IMR-90 (cell line): ENCODE results near the gene NFKBIE. TPM values are rescaled to one million over a fixed set of nuclear protein-coding genes. Genes with fewer than 3 reads are reported as not detected.
A peak's percentile ranks its signal among the peaks of the same experiment; 100 is the strongest.

Experiments
- ATAC-seq: fragments of 200-7000 bp; cut with Tn5 transposase; 2 replicates; pipeline ENCODE4 v1.9.1; 2020; ENCODE audit warnings: low read depth, mild to moderate bottlenecking, moderate library complexity
- BruUV-seq: library from RNA; stranded (reverse); fragments of 400-500 nt; replicated peaks from 2 replicates; lab custom pipeline; 2021; lab: Mats Ljungman, UMichigan
- CTCF ChIA-PET: fragments of 300-600 bp; formaldehyde crosslinking; extraction: SDS; loops from one replicate; lab custom pipeline; 2021; ENCODE audit warnings: antibody characterized with exemption; lab: Yijun Ruan, JAX
- POLR2A ChIA-PET: fragments of 300-600 bp; sonication (Branson Sonifier 250); formaldehyde crosslinking; loops from one replicate; lab custom pipeline; 2022; ENCODE audit warnings: antibody characterized with exemption; ENCODE audit not compliant: unreplicated experiment; lab: Charles Lee
- DNase-seq: peaks from one replicate; pipeline ENCODE4 v3.0.0; 2013
- H2AFZ ChIP-seq: replicated peaks from 2 replicates; pipeline ENCODE3; 2013; ENCODE audit warnings: low read length, mild to moderate bottlenecking; ENCODE audit not compliant: poor library complexity
- H2AK5ac ChIP-seq: 2 replicates; pipeline ENCODE4 v1.6.1; 2013; ENCODE audit warnings: low read depth, low read length, inconsistent platforms
- H2AK9ac ChIP-seq: replicated peaks from 2 replicates; pipeline ENCODE3; 2013; ENCODE audit warnings: mild to moderate bottlenecking, low read depth, low read length, moderate library complexity; ENCODE audit not compliant: poor library complexity
- H2BK120ac ChIP-seq: 2 replicates; pipeline ENCODE4 v1.6.1; 2013; ENCODE audit warnings: low read depth, low read length, inconsistent platforms
- H2BK15ac ChIP-seq: 3 replicates; pipeline ENCODE4 v1.6.1; 2013; ENCODE audit warnings: low read depth, low read length, inconsistent platforms
- H2BK20ac ChIP-seq: 2 replicates; pipeline ENCODE4 v1.6.1; 2013; ENCODE audit warnings: low read depth, mild to moderate bottlenecking, inconsistent platforms, low read length, moderate library complexity
- H2BK5ac ChIP-seq: 2 replicates; pipeline ENCODE4 v1.6.1; 2013; ENCODE audit warnings: mild to moderate bottlenecking, low read depth, low read length, inconsistent platforms; ENCODE audit not compliant: poor library complexity, severe bottlenecking
- H3K14ac ChIP-seq: replicated peaks from 2 replicates; pipeline ENCODE4 v1.6.1; 2013; ENCODE audit warnings: low read depth, low read length, inconsistent platforms
- H3K18ac ChIP-seq: 2 replicates; pipeline ENCODE4 v1.6.1; 2013; ENCODE audit warnings: low read depth, low read length, control low read depth
- H3K23ac ChIP-seq: 2 replicates; pipeline ENCODE4 v1.6.1; 2013; ENCODE audit warnings: low read depth, low read length, inconsistent platforms
- H3K27ac ChIP-seq: 2 replicates; pipeline ENCODE4 v1.5.1; 2013; ENCODE audit warnings: mild to moderate bottlenecking, control low read depth, low read length; ENCODE audit not compliant: insufficient read depth
- H3K27me3 ChIP-seq: 2 replicates; pipeline ENCODE4 v1.6.1; 2013; ENCODE audit warnings: low read length; ENCODE audit not compliant: control insufficient read depth, insufficient read depth
- H3K36me3 ChIP-seq: 2 replicates; pipeline ENCODE4 v1.6.1; 2013; ENCODE audit warnings: low read length, mixed read lengths; ENCODE audit not compliant: control insufficient read depth, insufficient read depth
- H3K4ac ChIP-seq: 2 replicates; pipeline ENCODE4 v1.6.1; 2013; ENCODE audit warnings: low read depth, low read length, inconsistent platforms
- H3K4me1 ChIP-seq: 2 replicates; pipeline ENCODE4 v1.6.1; 2013; ENCODE audit warnings: low read length, mixed read lengths; ENCODE audit not compliant: control insufficient read depth, insufficient read depth
- H3K4me2 ChIP-seq: 2 replicates; pipeline ENCODE4 v1.6.1; 2013; ENCODE audit warnings: low read depth, mild to moderate bottlenecking, control low read depth, low read length, moderate library complexity
- H3K4me3 ChIP-seq: 2 replicates; pipeline ENCODE4 v1.5.1; 2013; ENCODE audit warnings: low read depth, mild to moderate bottlenecking, control low read depth, low read length, moderate library complexity; ENCODE audit not compliant: insufficient read depth
- H3K56ac ChIP-seq: 2 replicates; pipeline ENCODE4 v1.6.1; 2013; ENCODE audit warnings: low read length, inconsistent platforms; ENCODE audit not compliant: insufficient read depth; ENCODE audit errors: extremely low read depth
- H3K79me1 ChIP-seq, 2 experiments: 2 replicates each; pipeline ENCODE4 v1.6.1; 2013; ENCODE audit warnings: low read length in 2 of 2, inconsistent platforms in 1 of 2, low read depth in 1 of 2
- H3K9ac ChIP-seq: 2 replicates; pipeline ENCODE4 v1.6.1; 2013; ENCODE audit warnings: low read depth, low read length, control low read depth
- H3K9me1 ChIP-seq: 2 replicates; pipeline ENCODE4 v1.6.1; 2013; ENCODE audit warnings: low read length, inconsistent platforms; ENCODE audit not compliant: insufficient read depth
- H3K9me3 ChIP-seq: 2 replicates; pipeline ENCODE4 v1.6.1; 2013; ENCODE audit warnings: low read length; ENCODE audit not compliant: control insufficient read depth, insufficient read depth
- H4K20me1 ChIP-seq: 2 replicates; pipeline ENCODE4 v1.6.1; 2013; ENCODE audit warnings: low read length, inconsistent platforms; ENCODE audit not compliant: insufficient read depth
- H4K5ac ChIP-seq: 2 replicates; pipeline ENCODE4 v1.6.1; 2013; ENCODE audit warnings: mild to moderate bottlenecking, low read depth, low read length, control low read depth
- H4K8ac ChIP-seq, 2 experiments: 2 replicates each; pipeline ENCODE4 v1.6.1; 2013; ENCODE audit warnings: low read depth in 2 of 2, low read length in 2 of 2, control low read depth in 1 of 2, inconsistent platforms in 1 of 2
- H4K91ac ChIP-seq: 2 replicates; pipeline ENCODE4 v1.6.1; 2013; ENCODE audit warnings: low read depth, low read length, inconsistent platforms; ENCODE audit not compliant: insufficient read depth
- BHLHE40 ChIP-seq: fragments of 150-350 bp; IDR thresholded peaks from 2 replicates; pipeline ENCODE4 v1.6.1; 2016; ENCODE audit warnings: mild to moderate bottlenecking, low read depth, low read length
- CEBPB ChIP-seq: IDR thresholded peaks from 2 replicates; pipeline ENCODE4 v1.6.1; 2012; ENCODE audit warnings: low read depth, low read length, improper control_type of control experiment
- CHD1 ChIP-seq: IDR thresholded peaks from 2 replicates; pipeline ENCODE4 v1.6.1; 2012; ENCODE audit warnings: low read depth, low read length, improper control_type of control experiment
- ELK1 ChIP-seq: fragments of 150-350 bp; IDR thresholded peaks from 2 replicates; pipeline ENCODE4 v1.6.1; 2016; ENCODE audit warnings: low read depth, mild to moderate bottlenecking, low read length, moderate library complexity, borderline replicate concordance
- FOS ChIP-seq: fragments of 150-350 bp; IDR thresholded peaks from 2 replicates; pipeline ENCODE4 v1.6.1; 2016; ENCODE audit warnings: low read depth, low read length
- MAFK ChIP-seq: IDR thresholded peaks from 2 replicates; pipeline ENCODE4 v1.6.1; 2012; ENCODE audit warnings: low read depth, low read length, improper control_type of control experiment
- MAZ ChIP-seq: IDR thresholded peaks from 2 replicates; pipeline ENCODE4 v1.6.1; 2012; ENCODE audit warnings: low read depth, mild to moderate bottlenecking, low read length, improper control_type of control experiment, moderate library complexity, borderline replicate concordance
- MXI1 ChIP-seq: IDR thresholded peaks from 2 replicates; pipeline ENCODE4 v1.6.1; 2012; ENCODE audit warnings: low read depth, mild to moderate bottlenecking, low read length, moderate library complexity, borderline replicate concordance
- NFE2L2 ChIP-seq: fragments of 150-350 bp; IDR thresholded peaks from 2 replicates; pipeline ENCODE4 v1.6.1; 2016; ENCODE audit warnings: low read depth, mild to moderate bottlenecking, low read length
- POLR2A ChIP-seq: IDR thresholded peaks from 2 replicates; pipeline ENCODE4 v1.6.1; 2012; ENCODE audit warnings: mild to moderate bottlenecking, low read depth, low read length
- RAD21 ChIP-seq: IDR thresholded peaks from 2 replicates; pipeline ENCODE4 v1.6.1; 2012; ENCODE audit warnings: low read length, improper control_type of control experiment
- RCOR1 ChIP-seq: IDR thresholded peaks from 2 replicates; pipeline ENCODE4 v1.6.1; 2012; ENCODE audit warnings: mild to moderate bottlenecking, low read length, improper control_type of control experiment; ENCODE audit not compliant: insufficient replicate concordance
- RFX5 ChIP-seq: IDR thresholded peaks from 2 replicates; pipeline ENCODE4 v1.8.0; 2012; ENCODE audit warnings: low read depth, mild to moderate bottlenecking, low read length, moderate library complexity
- SMC3 ChIP-seq: fragments of 150-350 bp; IDR thresholded peaks from 2 replicates; pipeline ENCODE4 v1.6.1; 2016; ENCODE audit warnings: low read depth, mild to moderate bottlenecking, antibody characterized with exemption, low read length, moderate library complexity
- USF2 ChIP-seq: fragments of 150-350 bp; IDR thresholded peaks from 2 replicates; pipeline ENCODE4 v1.6.1; 2017; ENCODE audit warnings: mild to moderate bottlenecking, antibody characterized with exemption, low read length, low read depth
- WGBS, 2 experiments: methylation state at CpG; one replicate each; pipeline versions ENCODE4 v1.1.5 to v1.1.7; 2013; ENCODE audit warnings: missing lambda C conversion rate in 2 of 2; ENCODE audit not compliant: insufficient read length in 1 of 2; ENCODE audit errors: extremely low coverage in 2 of 2; 5-methylcytosine and 5-hydroxymethylcytosine counted together
- dilution Hi-C: fragments of 300-500 bp; cut with HindIII; formaldehyde crosslinking; loops from one replicate; pipeline ENCODE4 v1.14.3; 2018; ENCODE audit warnings: low sequenced_read_pairs; ENCODE audit not compliant: unreplicated experiment
- in situ Hi-C: fragments of 300-500 bp; cut with MboI; formaldehyde crosslinking; loops from 3 replicates; pipeline ENCODE4 v1.14.3; 2019; ENCODE audit warnings: low sequenced_read_pairs, inconsistent platforms, mixed read lengths
- intact Hi-C: fragments of 100-400 bp; cut with micrococcal nuclease; formaldehyde crosslinking; loops from 2 replicates; pipeline ENCODE4 v1.10.0; 2022
- polyA plus RNA-seq, 3 experiments: library from polyadenylated mRNA; depleted of rRNA; stranded (reverse); fragments of >200 nt; gene quantifications; 2 replicates each; pipeline ENCODE4 v1.2.3, GENCODE V29; 2012; ENCODE audit warnings: low replicate concordance in 1 of 3
- total RNA-seq: library from RNA; depleted of rRNA; stranded (reverse); fragments of >200 nt; gene quantifications from 2 replicates; pipeline ENCODE4 v1.2.3, GENCODE V29; 2012
- TF ChIP-seq, protein P1 (sequence below): conservative IDR thresholded peaks from 2 replicates; pipeline ENCODE4 v1.5.1; 2012; ENCODE audit warnings: mild to moderate bottlenecking, low read depth, low read length, improper control_type of control experiment

NFKBIE gene
- total and polyA plus RNA-seq, 2 of the 4 experiments (the other 2 are of a cell fraction): 7.9 to 13.0 TPM

GRCh38 chr6:44249082-44249748, 16.1 kb downstream of the NFKBIE start:
- CTCF ChIA-PET: no interaction called here
- Histone ChIP-seq H3K18ac (no peak overlapping the region), H3K4me3 (no peak overlapping the region), H3K4me2 (no peak overlapping the region; the same call in 1 of the 2 replicates), H3K9me1 (peaks cover 18% of the 10 kb centered on the region), H4K5ac (no peak overlapping the region), H2AK9ac (no peak overlapping the region), H3K9ac (peak overlapping the region; percentile 9; the same call in 1 of the 2 replicates), H2AK5ac (no peak overlapping the region), H4K8ac (no peak overlapping the region), H3K14ac (no peak overlapping the region), H2BK120ac (no peak overlapping the region), H3K9me3 (no peaks in the 10 kb centered on the region), H2BK20ac (no peak overlapping the region), H3K56ac (no peak overlapping the region), H3K4me1 (peaks cover 5% of the 10 kb centered on the region), H3K36me3 (peaks cover 44% of the 10 kb centered on the region), H2BK5ac (no peak overlapping the region), H3K4ac (no peak overlapping the region), H3K27ac (no peak overlapping the region), H3K23ac (peak overlapping the region; percentile 75), H4K91ac (no peak overlapping the region), H4K20me1 (peaks cover 73% of the 10 kb centered on the region), H3K27me3 (no peaks in the 10 kb centered on the region), H2AFZ (no peak overlapping the region), H2BK15ac (no peak overlapping the region), H3K79me1 (peaks cover 23 to 71% of the 10 kb centered on the region in 2 experiments)
- no TSS peak for BruUV-seq
- in situ Hi-C loops (no loop called here), intact Hi-C loops (no loop called here), dilution Hi-C loops (no loop called here)
- 83% methylated on average over 2 of the region's 9 CpGs; no CpG with 5 or more reads in 1 of the 2 experiments for WGBS, 2 experiments
- ATAC-seq: no peak
- DNase-seq: no peak
- TF ChIP-seq MAZ: no peak
- no peak for TF ChIP-seq ELK1
- no peak for TF ChIP-seq SMC3
- no peak for TF ChIP-seq MAFK
- no peak for TF ChIP-seq RAD21
- no peak for TF ChIP-seq RFX5
- TF ChIP-seq CHD1: no peak
- no peak for TF ChIP-seq BHLHE40
- TF ChIP-seq NFE2L2: no peak
- no peak for TF ChIP-seq CEBPB
- no peak for TF ChIP-seq RCOR1
- TF ChIP-seq MXI1: no peak
- TF ChIP-seq USF2: no peak
- TF ChIP-seq, protein P1, sequence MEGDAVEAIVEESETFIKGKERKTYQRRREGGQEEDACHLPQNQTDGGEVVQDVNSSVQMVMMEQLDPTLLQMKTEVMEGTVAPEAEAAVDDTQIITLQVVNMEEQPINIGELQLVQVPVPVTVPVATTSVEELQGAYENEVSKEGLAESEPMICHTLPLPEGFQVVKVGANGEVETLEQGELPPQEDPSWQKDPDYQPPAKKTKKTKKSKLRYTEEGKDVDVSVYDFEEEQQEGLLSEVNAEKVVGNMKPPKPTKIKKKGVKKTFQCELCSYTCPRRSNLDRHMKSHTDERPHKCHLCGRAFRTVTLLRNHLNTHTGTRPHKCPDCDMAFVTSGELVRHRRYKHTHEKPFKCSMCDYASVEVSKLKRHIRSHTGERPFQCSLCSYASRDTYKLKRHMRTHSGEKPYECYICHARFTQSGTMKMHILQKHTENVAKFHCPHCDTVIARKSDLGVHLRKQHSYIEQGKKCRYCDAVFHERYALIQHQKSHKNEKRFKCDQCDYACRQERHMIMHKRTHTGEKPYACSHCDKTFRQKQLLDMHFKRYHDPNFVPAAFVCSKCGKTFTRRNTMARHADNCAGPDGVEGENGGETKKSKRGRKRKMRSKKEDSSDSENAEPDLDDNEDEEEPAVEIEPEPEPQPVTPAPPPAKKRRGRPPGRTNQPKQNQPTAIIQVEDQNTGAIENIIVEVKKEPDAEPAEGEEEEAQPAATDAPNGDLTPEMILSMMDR: no peak
- TF ChIP-seq FOS: no peak
- TF ChIP-seq POLR2A: no peak
- POLR2A ChIA-PET: interaction anchor here (0.5 kb wide), 1 partner anchor 612 kb away, joined by 3 read pairs; no protein-coding TSS in a partner anchor
